Subcutaneous preadipocyte (primary cell): Measurements from ENCODE around the gene RBM7. TPM values are rescaled to one million over a fixed set of nuclear protein-coding genes. Genes with fewer than 3 reads are reported as not detected.

ENCODE experiments used
- total RNA-seq: library from RNA; depleted of rRNA; stranded (reverse); fragments of >200 nt; gene quantifications from 2 replicates; pipeline ENCODE4 v1.2.3, GENCODE V29; 2012

The RBM7 gene, protein sequence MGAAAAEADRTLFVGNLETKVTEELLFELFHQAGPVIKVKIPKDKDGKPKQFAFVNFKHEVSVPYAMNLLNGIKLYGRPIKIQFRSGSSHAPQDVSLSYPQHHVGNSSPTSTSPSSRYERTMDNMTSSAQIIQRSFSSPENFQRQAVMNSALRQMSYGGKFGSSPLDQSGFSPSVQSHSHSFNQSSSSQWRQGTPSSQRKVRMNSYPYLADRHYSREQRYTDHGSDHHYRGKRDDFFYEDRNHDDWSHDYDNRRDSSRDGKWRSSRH
- 23.9 and 27.2 TPM in 2 replicates for total RNA-seq

DNA sequence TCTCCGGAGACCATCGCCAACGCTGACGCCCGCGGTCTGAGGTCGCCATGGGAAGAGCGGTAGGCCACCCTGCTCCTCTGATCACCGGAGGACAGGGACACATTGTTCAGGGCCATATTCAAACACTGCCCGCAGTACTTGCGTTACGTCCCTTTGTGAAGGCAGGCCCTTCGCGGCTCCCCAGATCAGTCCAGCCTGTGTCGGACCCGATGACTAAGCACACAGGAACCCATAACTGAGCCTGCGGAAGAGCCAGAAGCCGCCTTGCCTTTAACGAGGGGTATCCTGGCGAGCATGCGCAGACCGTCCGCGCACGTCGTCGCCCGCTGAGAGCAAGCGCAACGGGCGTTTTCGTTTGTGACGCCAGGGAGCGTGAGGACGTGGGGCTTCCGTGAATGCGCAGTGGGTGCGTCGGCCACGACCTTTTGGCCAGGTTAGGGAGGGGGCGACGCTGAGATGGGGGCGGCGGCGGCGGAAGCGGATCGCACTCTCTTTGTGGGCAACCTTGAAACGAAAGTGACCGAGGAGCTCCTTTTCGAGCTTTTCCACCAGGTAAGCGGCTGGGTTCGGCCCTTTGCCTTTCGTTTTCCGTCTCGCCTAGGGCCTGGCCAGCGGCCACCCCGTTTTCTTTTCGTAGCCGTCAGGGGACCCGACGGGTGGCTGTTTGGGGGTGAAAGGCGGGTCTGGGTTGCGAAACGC is at the start of gene RBM7, which contains the start of gene C11orf71:
Gene RBM7, plus strand, starts transcription at position 451 of the 699 bp plus-strand sequence. Its CDS starts 6 bp downstream, at position 457.
Gene C11orf71, minus strand, starts transcription at position 296 of the 699 bp plus-strand sequence. Its CDS starts 180 bp downstream, at position 116.

DNA sequence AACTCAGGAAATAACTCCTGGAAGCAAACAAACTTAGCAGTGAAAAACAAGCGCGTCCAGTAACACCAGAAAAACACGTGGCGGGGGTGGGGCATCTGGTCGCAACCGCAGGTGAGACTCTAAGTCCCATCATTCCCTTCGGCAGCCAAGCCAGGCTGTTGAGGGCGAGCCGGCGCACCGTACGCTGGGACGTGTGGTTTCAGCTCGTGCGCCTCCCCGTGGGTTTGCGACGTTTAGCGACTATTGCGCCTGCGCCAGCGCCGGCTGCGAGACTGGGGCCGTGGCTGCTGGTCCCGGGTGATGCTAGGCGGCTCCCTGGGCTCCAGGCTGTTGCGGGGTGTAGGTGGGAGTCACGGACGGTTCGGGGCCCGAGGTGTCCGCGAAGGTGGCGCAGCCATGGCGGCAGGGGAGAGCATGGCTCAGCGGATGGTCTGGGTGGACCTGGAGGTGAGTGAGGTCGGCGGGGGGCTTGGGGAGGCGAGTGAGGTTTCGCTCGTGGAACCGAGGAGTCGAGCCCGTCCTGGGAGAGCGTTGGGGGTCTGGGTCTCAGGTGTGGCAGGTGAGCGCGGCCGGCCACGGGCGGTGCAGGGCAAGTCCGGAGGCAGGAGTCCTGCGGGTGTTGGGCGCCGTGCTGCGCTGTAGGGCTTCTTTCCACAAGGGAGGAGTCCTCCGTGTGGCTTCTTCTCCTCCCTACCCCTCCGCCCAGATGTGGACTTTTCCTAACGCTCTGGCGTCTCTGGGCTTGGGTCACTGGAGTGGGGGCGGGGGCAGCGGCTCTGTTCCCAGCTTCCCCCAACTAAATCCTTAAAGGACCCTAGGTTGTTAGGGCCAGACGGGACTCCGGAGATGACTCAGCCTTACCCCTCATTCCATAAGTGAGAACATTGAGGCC is 39.0 kb downstream of the RBM7 start, which contains the start of gene REXO2:
Gene REXO2, plus strand, starts transcription at position 239 of the 892 bp plus-strand sequence. Its CDS starts 62 bp downstream, at position 301.

Other genes starting within 250 kb of the RBM7 start
- 193 and 704 TPM in 2 replicates for gene NNMT, start 104.3 kb upstream of the RBM7 start, total RNA-seq
- 2.6 and 2.7 TPM in 2 replicates for gene C11orf71, start 155 bp upstream of the RBM7 start, total RNA-seq
- gene REXO2, start 38.8 kb downstream of the RBM7 start, total RNA-seq: 98.5 and 101 TPM in 2 replicates
- gene NXPE1, start 159.2 kb downstream of the RBM7 start, total RNA-seq: not detected in 2 replicates
- gene NXPE4, start 195.1 kb downstream of the RBM7 start, total RNA-seq: not detected in 2 replicates